ENCODE measurements around the gene ATP10A.

Gene ATP10A

GRCh38 chr15:25658560-25658959, 204.6 kb downstream of the ATP10A start:
- ATAC-seq, result no peak
- TF ChIP-seq ZNF565 (CRISPR knock-in tag; conservative IDR thresholded peaks at IDR 0.05; ENCODE audit: low read depth) (no peak), ESRRG (CRISPR knock-in tag; IDR thresholded peaks at IDR 0.05) (no peak), PPARA (CRISPR knock-in tag; IDR thresholded peaks at IDR 0.05; ENCODE audit: borderline replicate concordance) (no peak), RARB (CRISPR knock-in tag; IDR thresholded peaks at IDR 0.05) (no peak), TCF4 (CRISPR knock-in tag; IDR thresholded peaks at IDR 0.05; ENCODE audit: borderline replicate concordance) (no peak), ZFP3 (CRISPR knock-in tag; IDR thresholded peaks at IDR 0.05) (no peak), CREB5 (CRISPR knock-in tag; IDR thresholded peaks at IDR 0.05; ENCODE audit: low read depth) (no peak), CSDC2 (CRISPR knock-in tag; IDR thresholded peaks at IDR 0.05) (no peak), TSHZ2 (CRISPR knock-in tag; IDR thresholded peaks at IDR 0.05) (no peak), SNAI2 (CRISPR knock-in tag; IDR thresholded peaks at IDR 0.05) (no peak), OSR1 (CRISPR knock-in tag; IDR thresholded peaks at IDR 0.05) (no peak), ZNF70 (CRISPR knock-in tag; IDR thresholded peaks at IDR 0.05) (no peak), CSRNP3 (CRISPR knock-in tag; IDR thresholded peaks at IDR 0.05) (no peak), ZC3H10 (CRISPR knock-in tag; IDR thresholded peaks at IDR 0.05) (no peak), POU6F1 (CRISPR knock-in tag; IDR thresholded peaks at IDR 0.05; ENCODE audit: borderline replicate concordance, low read depth) (no peak), GLIS3 (CRISPR knock-in tag; IDR thresholded peaks at IDR 0.05) (no peak), ZFP30 (CRISPR knock-in tag; IDR thresholded peaks at IDR 0.05) (no peak), BACH2 (CRISPR knock-in tag; IDR thresholded peaks at IDR 0.05; ENCODE audit: borderline replicate concordance) (no peak), ARNTL (CRISPR knock-in tag; IDR thresholded peaks at IDR 0.05; ENCODE audit: borderline replicate concordance, low read depth) (no peak), PATZ1 (CRISPR knock-in tag; IDR thresholded peaks at IDR 0.05; ENCODE audit: borderline replicate concordance) (no peak)

GRCh38 chr15:25655207-25655948, 207.7 kb downstream of the ATP10A start:
- no peak for ATAC-seq
- TF ChIP-seq ISL1 (CRISPR knock-in tag; IDR thresholded peaks at IDR 0.05), result no peak
- no peak for TF ChIP-seq SNAI2 (CRISPR knock-in tag; IDR thresholded peaks at IDR 0.05)
- TF ChIP-seq ZFP3 (CRISPR knock-in tag; IDR thresholded peaks at IDR 0.05), result no peak
- TF ChIP-seq TOX (CRISPR knock-in tag; IDR thresholded peaks at IDR 0.05; ENCODE audit: borderline replicate concordance), result no peak
- TF ChIP-seq CSDC2 (CRISPR knock-in tag; IDR thresholded peaks at IDR 0.05), result no peak
- no peak for TF ChIP-seq POU6F1 (CRISPR knock-in tag; IDR thresholded peaks at IDR 0.05; ENCODE audit: borderline replicate concordance, low read depth)
- TF ChIP-seq TCF4 (CRISPR knock-in tag; IDR thresholded peaks at IDR 0.05; ENCODE audit: borderline replicate concordance), result no peak
- TF ChIP-seq ESRRG (CRISPR knock-in tag; IDR thresholded peaks at IDR 0.05), result no peak
- TF ChIP-seq TSHZ2 (CRISPR knock-in tag; IDR thresholded peaks at IDR 0.05), result no peak
